BLaER1 treated with 17β-estradiol and CSF1 and Interleukin-3, amounts not matched to agents 10 nM and 100 nM (cell line): Measurements from ENCODE around the gene TTC9.

ENCODE experiments used
- H3K27ac ChIP-seq, 11 experiments: shearing (Covaris generic); formaldehyde crosslinking; 2 replicates each; pipeline ENCODE4 v1.8.1; 2022
- H3K27me3 ChIP-seq, 11 experiments: shearing (Covaris generic); formaldehyde crosslinking; 2 replicates each; pipeline ENCODE4 v1.8.1; 2022
- H3K36me3 ChIP-seq, 11 experiments: shearing (Covaris generic); formaldehyde crosslinking; 2 replicates each; pipeline ENCODE4 v1.8.1; 2022
- H3K4me1 ChIP-seq, 10 experiments: shearing (Covaris generic); formaldehyde crosslinking; 2 replicates each; pipeline ENCODE4 v1.8.1; 2022
- H3K4me2 ChIP-seq, 11 experiments: shearing (Covaris generic); formaldehyde crosslinking; 2 replicates each; pipeline ENCODE4 v1.8.1; 2022
- H3K4me3 ChIP-seq, 10 experiments: shearing (Covaris generic); formaldehyde crosslinking; 2 replicates each; pipeline ENCODE4 v1.8.1; 2022
- H3K9ac ChIP-seq, 11 experiments: shearing (Covaris generic); formaldehyde crosslinking; 2 replicates each; pipeline ENCODE4 v1.8.1; 2022
- H3K9me3 ChIP-seq, 11 experiments: shearing (Covaris generic); formaldehyde crosslinking; replicated peaks in 1 of 11; 2 replicates each; pipeline ENCODE4 v1.8.1; 2022
- H4K20me1 ChIP-seq, 11 experiments: shearing (Covaris generic); formaldehyde crosslinking; 2 replicates each; pipeline ENCODE4 v1.8.1; 2022
- Cebpa-rat ChIP-seq, 11 experiments: shearing (Covaris generic); IDR thresholded peaks; 2 replicates each; pipeline ENCODE4 v1.8.1; 2022

The TTC9 gene

DNA sequence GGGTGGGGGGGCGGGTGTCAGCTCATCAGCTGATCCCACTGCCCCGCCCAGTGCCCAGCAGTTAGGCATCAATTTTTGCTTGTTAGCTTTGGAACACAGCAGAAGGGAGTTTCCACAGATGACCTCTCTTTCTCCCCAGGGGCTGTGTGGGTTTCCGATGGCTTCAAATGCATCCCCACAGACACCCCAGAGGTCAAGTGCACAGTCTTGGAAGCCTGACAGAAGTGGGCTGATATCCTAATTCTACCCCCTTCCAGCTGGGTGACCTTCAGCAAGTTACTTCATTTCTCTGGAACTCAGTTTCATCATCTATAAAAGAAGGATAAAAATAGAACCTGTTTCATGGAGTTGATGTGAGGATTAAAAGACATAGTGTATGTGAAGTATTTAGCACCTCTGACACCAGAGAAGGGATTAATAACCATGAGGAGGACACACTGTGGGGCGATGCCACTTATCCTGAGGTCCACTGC is 22.0 kb downstream of the TTC9 start:
- peaks cover 0 to 15% (median 0%) of the 10 kb centered on the region in 11 experiments; a peak in 4 of 22 replicates for H3K9me3 ChIP-seq
- no peaks in the 10 kb centered on the region for H3K27me3 ChIP-seq
- H3K9ac ChIP-seq = peak overlapping the region in 3 of 11 experiments; percentile 4 to 32 (median 15); a peak in 5 of 22 replicates
- H3K27ac ChIP-seq = peak overlapping the region in 6 of 11 experiments; percentile 27 to 77 (median 65); a peak in 10 of 22 replicates
- no peak for TF ChIP-seq Cebpa-rat (IDR thresholded peaks at IDR 0.05)
- H4K20me1 ChIP-seq = no peaks in the 10 kb centered on the region
- H3K4me2 ChIP-seq = peak overlapping the region; percentile 9 to 90 (median 68); a peak in 19 of 22 replicates
- H3K36me3 ChIP-seq = no peaks in the 10 kb centered on the region
- H3K4me1 ChIP-seq = peaks cover 42 to 100% (median 97%) of the 10 kb centered on the region in 10 experiments
- H3K4me3 ChIP-seq = no peak overlapping the region; a peak in 1 of 20 replicates

DNA sequence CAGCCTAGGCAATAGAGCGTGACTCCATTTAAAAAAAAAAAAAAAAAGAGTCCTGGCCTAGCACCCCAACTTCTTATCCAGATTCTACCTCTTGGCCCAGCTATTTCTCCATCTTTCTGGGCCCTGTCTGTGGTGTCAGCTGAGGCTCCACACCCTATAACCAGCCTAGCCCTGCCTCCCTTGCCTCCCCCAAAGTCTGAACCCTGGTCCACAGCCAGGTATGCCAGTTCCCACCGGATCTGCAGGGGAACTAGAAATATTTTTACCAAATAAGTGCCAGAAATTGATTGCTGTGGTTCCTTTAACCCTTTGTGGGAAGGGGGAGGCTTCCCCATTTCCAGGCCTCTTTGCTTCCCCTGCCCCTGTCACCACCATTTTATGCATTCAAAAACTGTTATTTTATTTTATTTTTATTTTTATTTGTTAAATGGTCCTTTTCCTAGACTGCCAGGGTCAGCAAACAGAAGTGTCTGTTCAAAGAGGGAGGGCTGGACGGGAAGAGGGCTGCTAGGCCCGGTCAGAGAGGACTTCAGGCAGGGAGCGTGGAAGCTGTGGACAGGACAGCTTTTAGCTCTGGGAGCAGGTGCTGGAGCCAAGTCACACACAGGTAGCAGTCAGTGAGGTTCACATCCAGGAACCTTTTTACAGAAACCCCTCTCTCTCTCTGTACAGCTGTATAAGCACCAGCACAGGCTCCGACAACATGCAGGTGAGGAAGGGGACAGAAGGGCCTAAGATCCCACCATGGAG is 23.2 kb downstream of the TTC9 start:
- Histone ChIP-seq H3K27me3 (no peaks in the 10 kb centered on the region), H3K9ac (peak overlapping the region in 3 of 11 experiments; percentile 5 to 19 (median 10); a peak in 3 of 22 replicates), H3K27ac (peak overlapping the region in 5 of 11 experiments; percentile 10 to 77 (median 64); a peak in 8 of 22 replicates), H3K9me3 (peaks cover 0 to 19% (median 0%) of the 10 kb centered on the region in 11 experiments; a peak in 4 of 22 replicates), H3K4me2 (peak overlapping the region; percentile 5 to 90 (median 68)), H4K20me1 (no peaks in the 10 kb centered on the region), H3K4me1 (peaks cover 43 to 100% (median 97%) of the 10 kb centered on the region in 10 experiments), H3K36me3 (no peaks in the 10 kb centered on the region), H3K4me3 (no peak overlapping the region)
- TF ChIP-seq Cebpa-rat (IDR thresholded peaks at IDR 0.05) = no peak

DNA sequence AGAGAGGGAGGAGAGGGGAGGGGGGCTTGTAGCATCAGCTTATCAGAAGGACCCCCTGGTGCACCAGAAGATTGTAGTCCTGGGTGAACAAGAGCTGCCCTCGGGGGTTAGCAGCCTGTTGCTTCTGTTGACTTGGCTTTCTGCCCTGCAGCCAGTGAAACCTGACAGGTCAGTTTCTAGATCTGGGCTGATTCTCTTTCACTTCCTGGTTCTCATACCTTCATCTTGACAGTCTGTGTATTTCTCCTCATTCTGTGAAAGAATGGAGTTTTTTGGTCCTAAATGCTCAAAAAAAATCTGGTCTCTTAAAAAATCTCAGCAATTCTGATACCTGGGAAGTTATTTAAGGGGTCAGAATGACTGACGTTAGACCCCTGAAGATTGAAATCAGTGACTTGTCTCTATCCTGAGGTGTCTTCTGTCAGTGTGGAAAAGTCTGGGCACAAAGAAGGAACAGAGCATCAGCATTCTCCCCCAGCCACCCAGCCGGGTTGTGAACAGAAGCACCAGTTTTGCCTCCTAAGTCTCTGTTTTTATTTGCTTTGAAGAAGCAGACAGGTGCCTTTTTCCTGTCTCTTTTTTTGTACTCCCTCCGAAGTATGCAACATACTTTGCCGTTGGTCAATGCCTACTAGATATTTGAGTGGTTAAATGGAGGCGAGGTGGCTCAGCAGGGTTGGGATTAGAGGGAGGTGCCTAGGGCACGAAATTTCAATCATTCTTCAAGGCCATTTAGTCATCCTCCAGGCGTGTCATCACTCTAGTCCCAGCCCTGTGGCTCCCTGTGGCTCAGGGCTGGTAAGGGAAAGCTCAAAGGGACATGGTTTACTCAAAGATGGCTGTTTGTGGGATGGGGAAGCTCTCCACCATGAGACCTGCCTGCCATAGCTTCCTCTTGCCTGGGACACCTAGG is 24.0 kb downstream of the TTC9 start:
- no peak for TF ChIP-seq Cebpa-rat (IDR thresholded peaks at IDR 0.05)
- Histone ChIP-seq H3K4me1 (peaks cover 43 to 100% (median 99%) of the 10 kb centered on the region in 10 experiments), H3K36me3 (no peaks in the 10 kb centered on the region), H3K9me3 (peaks cover 0 to 27% (median 0%) of the 10 kb centered on the region in 11 experiments; a peak in 6 of 22 replicates), H3K9ac (peak overlapping the region in 2 of 11 experiments; percentile 10 to 19; a peak in 2 of 22 replicates), H3K4me3 (no peak overlapping the region), H3K27me3 (no peaks in the 10 kb centered on the region), H3K4me2 (peak overlapping the region; percentile 5 to 90 (median 68); a peak in 21 of 22 replicates), H4K20me1 (no peaks in the 10 kb centered on the region), H3K27ac (peak overlapping the region in 6 of 11 experiments; percentile 10 to 77 (median 59); a peak in 9 of 22 replicates)

DNA sequence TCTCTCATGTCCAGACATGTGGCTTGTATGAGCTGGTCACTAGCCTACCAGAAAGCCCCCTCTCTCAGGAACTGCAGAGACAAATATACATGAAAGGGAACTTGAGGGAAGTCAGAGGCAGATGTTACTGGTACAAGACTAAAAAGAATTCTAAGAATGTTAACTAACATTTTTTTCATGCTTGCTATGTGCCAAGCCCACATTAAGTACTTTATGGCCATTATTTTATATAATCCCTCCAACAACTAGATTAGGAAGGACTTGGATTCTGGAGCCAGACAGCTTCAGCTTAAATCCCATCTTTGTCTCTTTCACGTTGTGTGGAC is 24.6 kb downstream of the TTC9 start:
- Histone ChIP-seq H3K9ac (no peak overlapping the region), H3K4me1 (peaks cover 39 to 100% (median 99%) of the 10 kb centered on the region in 10 experiments), H3K9me3 (peaks cover 0 to 28% (median 0%) of the 10 kb centered on the region in 11 experiments; a peak in 6 of 22 replicates), H3K27ac (peak overlapping the region in 5 of 11 experiments; percentile 16 to 77 (median 64); a peak in 7 of 22 replicates), H3K4me3 (no peak overlapping the region), H3K36me3 (no peaks in the 10 kb centered on the region), H3K4me2 (peak overlapping the region in 8 of 11 experiments; percentile 56 to 90 (median 70); a peak in 16 of 22 replicates), H3K27me3 (no peaks in the 10 kb centered on the region), H4K20me1 (no peaks in the 10 kb centered on the region)
- TF ChIP-seq Cebpa-rat (IDR thresholded peaks at IDR 0.05) = no peak

DNA sequence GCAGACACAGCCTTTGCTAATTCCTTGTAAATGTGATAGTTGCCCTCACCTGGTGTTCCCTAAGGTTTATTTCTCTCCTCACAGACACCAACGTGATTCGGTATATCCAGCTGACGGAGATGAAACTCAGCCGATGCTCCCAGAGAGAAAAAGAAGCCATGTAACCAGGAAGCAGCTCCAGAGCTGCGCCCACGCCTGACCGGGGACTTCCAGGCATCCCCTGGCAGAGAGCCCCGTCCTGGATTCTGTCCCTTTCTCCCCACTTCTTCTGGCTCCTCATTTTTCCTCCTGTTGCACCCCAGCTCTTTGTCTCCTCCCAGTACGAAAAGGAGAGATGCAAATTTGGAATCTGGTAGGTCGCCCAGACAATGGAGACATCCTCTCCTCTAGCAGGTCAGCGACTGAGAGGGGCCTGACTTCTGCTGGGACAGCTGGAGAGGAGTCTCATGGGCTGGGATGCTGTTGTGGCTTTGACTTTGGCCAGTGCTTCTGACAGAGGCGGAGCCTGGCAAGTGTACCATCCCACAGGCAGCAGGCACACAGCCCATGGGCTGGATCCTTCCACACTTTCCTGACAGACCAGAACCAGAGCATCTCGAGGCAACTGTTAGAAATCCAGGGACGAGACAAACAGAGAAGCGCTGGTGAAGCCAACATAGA is 29.4 kb downstream of the TTC9 start:
- peaks cover 10 to 59% (median 52%) of the 10 kb centered on the region in 10 experiments; a peak in 19 of 20 replicates for H3K4me1 ChIP-seq
- H3K27me3 ChIP-seq = no peaks in the 10 kb centered on the region
- H3K4me2 ChIP-seq = peak overlapping the region in 6 of 11 experiments; percentile 55 to 77 (median 68); a peak in 9 of 22 replicates
- H4K20me1 ChIP-seq = no peaks in the 10 kb centered on the region
- no peak overlapping the region for H3K4me3 ChIP-seq
- H3K9me3 ChIP-seq = peaks cover 0 to 28% (median 0%) of the 10 kb centered on the region in 11 experiments; a peak in 6 of 22 replicates
- no peaks in the 10 kb centered on the region for H3K36me3 ChIP-seq
- H3K27ac ChIP-seq = peak overlapping the region in 3 of 11 experiments; percentile 5 to 77 (median 34); a peak in 4 of 22 replicates
- no peak for TF ChIP-seq Cebpa-rat (IDR thresholded peaks at IDR 0.05)
- no peak overlapping the region for H3K9ac ChIP-seq

DNA sequence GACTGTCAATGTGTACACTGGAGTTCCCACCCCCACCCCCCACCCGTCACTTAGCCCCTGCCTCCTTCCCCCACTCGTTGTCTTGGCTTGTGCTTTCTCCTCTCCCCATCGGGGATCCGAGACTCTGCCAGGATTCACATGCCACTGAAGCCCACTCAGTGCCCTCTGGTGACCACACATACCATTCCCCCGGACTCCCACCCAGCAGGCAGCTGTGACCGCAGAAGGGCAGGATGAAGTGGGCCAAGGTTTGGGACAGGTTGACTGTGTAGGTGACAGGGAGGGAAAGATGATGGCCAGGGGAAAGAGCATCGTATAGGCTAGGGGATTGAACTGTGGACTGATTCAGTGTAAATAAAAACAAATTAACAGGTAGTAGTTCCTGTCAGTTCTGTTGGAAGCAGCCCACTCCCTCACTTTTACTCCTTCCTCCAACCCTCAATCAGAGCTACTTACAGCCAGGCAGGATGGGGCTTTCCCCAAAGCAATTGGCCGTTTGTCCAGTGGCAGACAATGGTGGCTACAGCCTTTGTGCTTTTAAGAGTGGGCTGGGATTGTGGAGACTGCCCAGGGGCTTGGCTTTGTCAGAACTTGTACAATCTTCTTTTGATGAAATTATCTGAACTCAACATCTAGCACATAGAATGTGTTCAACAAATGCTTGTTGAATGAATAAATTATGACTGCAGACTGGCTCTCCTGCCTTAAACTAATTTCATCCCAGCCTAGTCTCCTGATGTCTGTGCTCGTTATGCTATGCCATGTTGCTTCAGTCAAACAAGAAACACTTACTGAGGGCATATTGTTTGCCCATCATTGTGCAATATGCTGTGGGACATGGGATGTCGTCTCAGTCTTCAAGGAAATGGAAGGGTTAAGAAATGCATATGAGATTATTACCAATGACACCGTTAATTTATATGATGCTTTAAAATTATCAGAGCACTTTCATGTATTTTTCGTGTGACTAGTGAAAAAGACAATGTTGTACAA is 30.2 kb downstream of the TTC9 start:
- no peak for TF ChIP-seq Cebpa-rat (IDR thresholded peaks at IDR 0.05)
- Histone ChIP-seq H3K36me3 (no peaks in the 10 kb centered on the region), H3K9ac (no peak overlapping the region), H3K4me3 (no peak overlapping the region), H3K4me2 (no peak overlapping the region; a peak in 2 of 22 replicates), H3K9me3 (peaks cover 0 to 28% (median 0%) of the 10 kb centered on the region in 11 experiments; a peak in 6 of 22 replicates), H3K27me3 (no peaks in the 10 kb centered on the region), H3K27ac (no peak overlapping the region), H3K4me1 (peaks cover 8 to 51% (median 43%) of the 10 kb centered on the region in 10 experiments; a peak in 19 of 20 replicates), H4K20me1 (no peaks in the 10 kb centered on the region)

DNA sequence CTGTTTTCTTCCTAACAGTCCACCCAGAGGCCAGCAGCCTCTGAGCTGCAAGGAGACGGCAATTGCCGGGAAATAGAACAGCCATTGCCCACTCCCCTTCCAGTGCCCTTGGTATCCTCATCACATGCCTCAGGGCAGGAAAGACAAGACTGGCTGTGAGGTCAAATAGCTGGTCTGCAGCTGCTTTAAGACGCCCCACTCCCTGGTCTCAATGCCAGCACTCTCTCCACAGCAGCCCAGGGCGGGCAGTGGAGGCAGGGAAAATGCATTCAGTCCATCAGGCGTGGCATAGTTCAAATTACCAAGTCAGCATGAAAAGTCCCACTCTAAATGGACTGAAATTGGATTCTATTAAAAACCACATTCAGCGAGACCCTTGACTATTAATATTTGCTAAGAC is 35.6 kb downstream of the TTC9 start:
- Histone ChIP-seq H3K4me3 (no peak overlapping the region), H3K27me3 (no peaks in the 10 kb centered on the region), H3K9ac (no peak overlapping the region), H3K9me3 (no peaks in the 10 kb centered on the region), H3K27ac (no peak overlapping the region), H3K4me1 (no peaks in the 10 kb centered on the region), H4K20me1 (no peaks in the 10 kb centered on the region), H3K36me3 (no peaks in the 10 kb centered on the region), H3K4me2 (no peak overlapping the region)
- no peak for TF ChIP-seq Cebpa-rat (IDR thresholded peaks at IDR 0.05)
